DND-41 (cell line): ENCODE measurements around the gene DRAP1.

Experiments used
- ATAC-seq: fragments of 200-7000 bp; cut with Tn5 transposase; 3 replicates; pipeline ENCODE4 v1.9.1; 2021; ENCODE audit warnings: low read depth; ENCODE audit not compliant: insufficient read depth
- DNase-seq: peaks from one replicate; pipeline ENCODE4 v3.0.0-alpha.2; 2020
- H2AFZ ChIP-seq: 2 replicates; pipeline ENCODE4 v1.6.0; 2012; ENCODE audit warnings: low read depth, low read length
- H3K27ac ChIP-seq: 2 replicates; pipeline ENCODE4 v1.5.1; 2012; ENCODE audit warnings: low read length, inconsistent platforms
- H3K27me3 ChIP-seq: fragments of 200-600 bp; sonication (generic); 2 replicates; pipeline ENCODE4 v1.6.0; 2012; ENCODE audit warnings: low read length, mild to moderate bottlenecking, inconsistent platforms; ENCODE audit not compliant: insufficient read depth, poor library complexity
- H3K36me3 ChIP-seq: 2 replicates; pipeline ENCODE4 v1.5.1; 2012; ENCODE audit warnings: low read length, inconsistent platforms; ENCODE audit not compliant: insufficient read depth
- H3K4me1 ChIP-seq: 2 replicates; pipeline ENCODE4 v1.5.1; 2012; ENCODE audit warnings: mild to moderate bottlenecking, low read length; ENCODE audit not compliant: insufficient read depth
- H3K4me2 ChIP-seq: 2 replicates; pipeline ENCODE4 v1.6.0; 2012; ENCODE audit warnings: mild to moderate bottlenecking, moderate library complexity, low read length, inconsistent platforms; ENCODE audit not compliant: insufficient read depth
- H3K4me3 ChIP-seq, 2 experiments: fragments of 200-600 bp in 1 of 2; shearing (Covaris generic) in 1 of 2; 2 replicates each; pipeline ENCODE4 v1.5.1; 2012 to 2016; ENCODE audit warnings: inconsistent platforms in 2 of 2, low read length in 2 of 2, mild to moderate bottlenecking in 2 of 2, low read depth in 1 of 2, moderate library complexity in 1 of 2
- H3K79me2 ChIP-seq: 2 replicates; pipeline ENCODE4 v1.6.0; 2012; ENCODE audit warnings: low read length, inconsistent platforms; ENCODE audit not compliant: insufficient read depth
- H3K9ac ChIP-seq: 2 replicates; pipeline ENCODE4 v1.6.0; 2012; ENCODE audit warnings: low read depth, mild to moderate bottlenecking, inconsistent platforms, low read length, moderate library complexity
- H3K9me3 ChIP-seq: 2 replicates; pipeline ENCODE4 v1.5.1; 2012; ENCODE audit warnings: low read length, moderate library complexity, mild to moderate bottlenecking, inconsistent platforms; ENCODE audit not compliant: insufficient read depth, severe bottlenecking
- H4K20me1 ChIP-seq: 2 replicates; pipeline ENCODE4 v1.6.0; 2012; ENCODE audit warnings: low read length; ENCODE audit not compliant: insufficient read depth
- CTCF ChIP-seq: IDR thresholded peaks from 2 replicates; pipeline ENCODE4 v1.5.1; 2012; ENCODE audit warnings: borderline replicate concordance, low read length, moderate library complexity, mild to moderate bottlenecking; ENCODE audit not compliant: poor library complexity, severe bottlenecking; ENCODE audit errors: extremely low read depth
- EZH2 ChIP-seq: IDR thresholded peaks from 3 replicates; pipeline ENCODE4 v1.6.1; 2012; ENCODE audit warnings: borderline replicate concordance, low read depth, mild to moderate bottlenecking, moderate library complexity, low read length, inconsistent platforms; ENCODE audit not compliant: severe bottlenecking

Gene DRAP1

GRCh38 chr11:65941720-65942310 is 22.6 kb downstream of the DRAP1 start:
- Histone ChIP-seq H3K36me3 (no peaks in the 10 kb centered on the region), H3K9ac (no peak overlapping the region), H3K9me3 (no peaks in the 10 kb centered on the region), H2AFZ (no peak overlapping the region), H3K4me2 (no peak overlapping the region), H3K27ac (no peak overlapping the region), H3K4me1 (no peaks in the 10 kb centered on the region), H3K27me3 (peaks cover 8% of the 10 kb centered on the region), H4K20me1 (no peaks in the 10 kb centered on the region), H3K79me2 (no peaks in the 10 kb centered on the region), H3K4me3 (no peak overlapping the region)
- ATAC-seq (no peak), DNase-seq (no peak)
- TF ChIP-seq EZH2 (no peak), CTCF (no peak)

DNA sequence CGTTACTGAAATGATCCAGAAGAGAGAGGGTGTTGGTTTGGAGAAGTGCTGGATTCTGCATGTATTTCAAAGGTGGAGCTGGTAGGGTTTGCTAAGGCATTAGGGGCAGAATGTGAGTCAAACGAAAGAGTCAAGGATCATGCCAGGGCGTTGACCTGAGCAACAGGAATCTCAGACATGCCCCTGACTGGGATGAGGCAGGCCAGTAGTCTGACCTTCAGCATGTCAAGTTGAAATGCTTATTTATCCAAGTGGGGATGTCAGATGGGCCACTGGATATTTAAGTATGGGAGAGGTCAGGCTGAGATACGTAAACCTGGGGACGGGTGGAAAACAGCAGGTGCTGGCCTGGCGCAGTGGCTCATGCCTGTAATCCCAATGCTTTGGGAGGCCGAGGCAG is 23.3 kb downstream of the DRAP1 start:
- Histone ChIP-seq H3K36me3 (no peaks in the 10 kb centered on the region), H3K79me2 (no peaks in the 10 kb centered on the region), H3K9me3 (no peaks in the 10 kb centered on the region), H3K27ac (no peak overlapping the region), H3K9ac (no peak overlapping the region), H3K27me3 (peaks cover 5% of the 10 kb centered on the region), H3K4me3 (no peak overlapping the region), H2AFZ (no peak overlapping the region; the same call in 1 of the 2 replicates), H3K4me1 (no peaks in the 10 kb centered on the region), H4K20me1 (no peaks in the 10 kb centered on the region), H3K4me2 (no peak overlapping the region)
- no peak for TF ChIP-seq CTCF
- no peak for TF ChIP-seq EZH2
- ATAC-seq (no peak), DNase-seq (no peak)

DNA sequence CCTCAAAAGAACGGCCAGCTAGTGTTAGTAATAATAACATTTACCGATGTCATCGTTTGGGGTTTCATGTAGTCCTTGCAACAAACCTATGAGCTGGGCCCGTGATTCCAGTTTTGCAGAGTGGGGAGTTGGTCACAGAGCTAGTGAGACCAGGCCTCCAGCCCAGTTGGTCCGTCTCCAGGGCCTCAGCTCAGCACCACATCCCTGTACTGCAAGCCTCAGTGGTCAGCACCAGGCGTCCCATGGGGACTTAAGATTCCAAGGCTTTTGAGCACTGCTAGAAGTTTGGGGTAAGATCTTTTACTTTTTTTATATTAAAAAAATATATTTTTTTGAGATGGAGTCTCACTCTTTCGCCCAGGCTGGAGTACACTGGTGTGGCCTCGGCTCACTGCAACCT is 25.0 kb downstream of the DRAP1 start:
- no peaks in the 10 kb centered on the region for H3K79me2 ChIP-seq
- no peak for DNase-seq
- no peak for ATAC-seq
- H3K9me3 ChIP-seq, result no peaks in the 10 kb centered on the region
- no peaks in the 10 kb centered on the region for H3K36me3 ChIP-seq
- H4K20me1 ChIP-seq, result no peaks in the 10 kb centered on the region
- TF ChIP-seq EZH2 (no peak), CTCF (no peak)
- H3K4me3 ChIP-seq, result no peak overlapping the region
- H3K27ac ChIP-seq, result no peak overlapping the region
- H3K27me3 ChIP-seq, result no peaks in the 10 kb centered on the region
- no peaks in the 10 kb centered on the region for H3K4me1 ChIP-seq
- no peak overlapping the region for H3K9ac ChIP-seq
- H3K4me2 ChIP-seq, result no peak overlapping the region
- H2AFZ ChIP-seq, result no peak overlapping the region

DNA sequence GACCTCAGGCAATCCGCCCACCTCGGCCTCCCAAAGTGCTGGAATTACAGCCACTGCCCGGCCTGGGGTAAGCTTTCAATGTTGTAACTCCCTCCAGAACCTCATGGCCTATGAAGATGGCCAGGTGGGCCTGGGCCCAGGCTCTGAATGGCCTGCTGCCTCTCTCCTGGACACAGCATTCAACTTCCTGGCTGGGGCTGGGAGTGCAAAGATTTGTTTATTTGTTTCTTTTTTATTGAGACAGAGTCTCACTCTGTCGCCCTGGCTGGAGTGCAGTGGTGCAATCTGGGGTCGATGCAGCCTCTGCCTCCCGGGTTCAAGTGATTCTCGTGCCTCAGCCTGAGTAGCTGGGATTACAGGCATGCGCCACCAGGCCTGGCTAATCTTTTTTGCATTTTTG is 25.5 kb downstream of the DRAP1 start:
- Histone ChIP-seq H3K4me2 (no peak overlapping the region), H3K9me3 (no peaks in the 10 kb centered on the region), H4K20me1 (no peaks in the 10 kb centered on the region), H2AFZ (no peak overlapping the region), H3K79me2 (no peaks in the 10 kb centered on the region), H3K4me1 (no peaks in the 10 kb centered on the region), H3K36me3 (no peaks in the 10 kb centered on the region), H3K9ac (no peak overlapping the region), H3K4me3 (no peak overlapping the region), H3K27me3 (no peaks in the 10 kb centered on the region), H3K27ac (no peak overlapping the region)
- DNase-seq (no peak), ATAC-seq (no peak)
- no peak for TF ChIP-seq EZH2
- no peak for TF ChIP-seq CTCF
